Pancreas (tissue), 10 donors: ENCODE results near the gene ILKAP. TPM values are rescaled to one million over a fixed set of nuclear protein-coding genes. Genes with fewer than 3 reads are reported as not detected.

Experiments
- ATAC-seq, 4 donors: fragments of 200-7000 bp; cut with Tn5 transposase; one replicate each; pipeline versions ENCODE4 v1.8.0 to v1.9.1; 2020; ENCODE audit warnings: mild to moderate bottlenecking in 4 of 4, moderate library complexity in 4 of 4
- DNase-seq, 6 donors: peaks; one replicate each; pipeline ENCODE4 v3.0.0-alpha.2; 2020
- FAIRE-seq: peaks from 2 replicates; lab custom pipeline; 2012; peaks lifted over from hg19 to GRCh38; lab: Jason Lieb, UNC
- H3K27ac ChIP-seq, 4 donors: fragments of 200-600 bp; sonication (generic); 1 replicate in 3 of 4; 2 replicates in 1 of 4; pipeline versions ENCODE4 v1.5.0 to v1.8.0; 2020
- H3K27me3 ChIP-seq, 4 donors: fragments of 200-600 bp; one replicate each; pipeline ENCODE4 v1.8.0; 2021
- H3K36me3 ChIP-seq, 3 donors: fragments of 200-600 bp; sonication (generic) in 1 of 3; one replicate each; pipeline versions ENCODE4 v1.5.0 to v1.8.0; 2020 to 2021
- H3K4me1 ChIP-seq, 3 donors: fragments of 200-600 bp; one replicate each; pipeline ENCODE4 v1.8.0; 2021
- H3K4me3 ChIP-seq, 4 donors: fragments of 200-600 bp; sonication (generic) in 2 of 4; one replicate each; pipeline versions ENCODE4 v1.5.0 to v1.8.0; 2020 to 2021
- H3K9me3 ChIP-seq, 4 donors: fragments of 200-600 bp; one replicate each; pipeline ENCODE4 v1.8.0; 2021
- CTCF ChIP-seq, 4 donors: fragments of 200-600 bp; sonication (generic) in 3 of 4; IDR thresholded peaks; one replicate each; pipeline versions ENCODE4 v1.5.0 to v1.8.0; 2021; ENCODE audit warnings: antibody characterized with exemption in 4 of 4
- WGBS, 2 donors: extraction: QIAGEN DNeasy Blood & Tissue Kit; methylation state at CpG; one replicate each; pipeline ENCODE4 v1.1.7; 2013; 5-methylcytosine and 5-hydroxymethylcytosine counted together
- intact Hi-C, 3 donors: fragments of 100-400 bp; cut with DNase I; formaldehyde crosslinking; loops; one replicate each; pipeline versions ENCODE4 v1.11.1 to v1.14.2; 2022
- polyA plus RNA-seq, 2 donors: library from polyadenylated mRNA; stranded (reverse); fragments of 200-250 nt; gene quantifications; one replicate each; pipeline ENCODE4 v1.2.3, GENCODE V29; 2013
- total RNA-seq, 6 donors: library from RNA; stranded (reverse); fragmentation: NEBNext Ultra II Directional in 4 of 6; extraction: Animal tissue kit (Norgen Biotek cat#: 25700) in 4 of 6; gene quantifications; one replicate each; pipeline versions ENCODE4 v1.2.1 to v1.2.4, GENCODE V29; 2021 to 2023
- donor health status: healthy with polysubstance abuse.
- donor health status: DM: no; HTN: no; CAD: no; lungs with moderate emphysema.
- donor health status: DM: no; HTN: no; CAD: no.
- donor health status: control.
- donor health status: control.
- donor health status: Bipolar disorder and iron deficiency.
- donor health status: DM: yes; HTN: yes; CAD: no.
- donor health status: DM: no; HTN: no; CAD: no.
- donor health status: DM: no; HTN: no; CAD: no.
- donor health status: DM: yes; HTN: yes; CAD: no.

The ILKAP gene
- total and polyA plus RNA-seq, 8 donors = 14.0 to 91.6 (median 21.5) TPM

DNA sequence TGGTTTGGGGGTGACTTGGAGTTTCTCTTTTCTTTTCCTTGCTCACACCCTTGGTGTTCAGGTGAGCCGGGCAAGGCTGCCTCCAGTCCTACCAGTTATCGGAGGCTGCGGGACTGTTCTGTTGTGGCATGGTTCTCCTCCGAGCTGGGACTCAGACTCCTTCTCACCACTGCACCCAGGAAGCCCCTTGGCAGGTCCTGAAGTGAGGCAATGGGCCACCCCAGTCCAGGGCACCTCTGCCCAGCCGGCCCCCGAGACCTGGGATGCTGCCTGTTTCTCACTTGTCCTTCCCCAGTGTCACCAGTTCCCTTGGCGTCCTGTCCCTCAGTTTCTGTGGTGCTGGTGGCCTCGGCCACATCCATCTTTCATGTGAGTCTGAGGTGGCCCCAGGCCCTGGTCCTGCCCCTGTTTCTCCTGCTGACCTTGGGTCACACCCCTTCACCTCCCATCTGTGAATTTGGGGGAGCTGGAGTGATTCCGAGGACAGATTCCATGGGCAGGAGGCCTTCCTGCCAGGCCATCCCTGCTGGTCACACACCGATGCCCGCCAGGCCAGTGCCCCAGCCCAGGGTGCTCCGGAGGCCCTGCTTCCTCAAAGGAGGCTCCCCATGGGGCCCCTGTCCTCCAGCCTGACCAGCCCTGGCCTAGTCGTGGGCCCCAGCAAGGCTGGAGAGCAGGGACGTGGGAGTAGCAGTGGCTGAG is 71.6 kb downstream of the ILKAP start:
- no peak for TF ChIP-seq CTCF (IDR thresholded peaks at IDR 0.05)
- intact Hi-C loops = no loop called here
- ATAC-seq (no peak), DNase-seq (peak in 2 of 6 donors; percentile 17 to 28), FAIRE-seq (no peak)
- H3K36me3 ChIP-seq = no peaks in the 10 kb centered on the region
- H3K9me3 ChIP-seq = no peaks in the 10 kb centered on the region
- no peak overlapping the region for H3K4me3 ChIP-seq
- H3K27me3 ChIP-seq = no peaks in the 10 kb centered on the region
- no peak overlapping the region for H3K27ac ChIP-seq
- WGBS, 2 donors = 88 to 89% methylated on average over 14 of the region's 14 CpGs
- no peaks in the 10 kb centered on the region for H3K4me1 ChIP-seq

- Histone ChIP-seq H3K27ac (no peak overlapping the region), H3K27me3 (no peaks in the 10 kb centered on the region), H3K36me3 (no peaks in the 10 kb centered on the region), H3K9me3 (no peaks in the 10 kb centered on the region), H3K4me1 (no peaks in the 10 kb centered on the region), H3K4me3 (no peak overlapping the region)
- WGBS, 2 donors = 86 to 88% methylated on average over 51 to 68 of the region's 68 CpGs
- FAIRE-seq (no peak), DNase-seq (peak in 2 of 6 donors; percentile 27 to 59), ATAC-seq (no peak)
- no peak for TF ChIP-seq CTCF (IDR thresholded peaks at IDR 0.05)
- intact Hi-C loops = no loop called here
Observed at GRCh38 chr2:238130696-238131628, 72.5 kb downstream of the ILKAP start.

GRCh38 chr2:238130111-238130695 is 73.3 kb downstream of the ILKAP start:
- Histone ChIP-seq H3K9me3 (no peaks in the 10 kb centered on the region), H3K27me3 (no peaks in the 10 kb centered on the region), H3K4me1 (no peaks in the 10 kb centered on the region), H3K4me3 (no peak overlapping the region), H3K27ac (no peak overlapping the region), H3K36me3 (no peaks in the 10 kb centered on the region)
- WGBS, 2 donors = 89 to 91% methylated on average over 23 to 28 of the region's 28 CpGs
- intact Hi-C loops = no loop called here
- DNase-seq = peak in 2 of 6 donors; percentile 30 to 70
- no peak for FAIRE-seq
- no peak for ATAC-seq
- TF ChIP-seq CTCF (IDR thresholded peaks at IDR 0.05) = no peak

DNA sequence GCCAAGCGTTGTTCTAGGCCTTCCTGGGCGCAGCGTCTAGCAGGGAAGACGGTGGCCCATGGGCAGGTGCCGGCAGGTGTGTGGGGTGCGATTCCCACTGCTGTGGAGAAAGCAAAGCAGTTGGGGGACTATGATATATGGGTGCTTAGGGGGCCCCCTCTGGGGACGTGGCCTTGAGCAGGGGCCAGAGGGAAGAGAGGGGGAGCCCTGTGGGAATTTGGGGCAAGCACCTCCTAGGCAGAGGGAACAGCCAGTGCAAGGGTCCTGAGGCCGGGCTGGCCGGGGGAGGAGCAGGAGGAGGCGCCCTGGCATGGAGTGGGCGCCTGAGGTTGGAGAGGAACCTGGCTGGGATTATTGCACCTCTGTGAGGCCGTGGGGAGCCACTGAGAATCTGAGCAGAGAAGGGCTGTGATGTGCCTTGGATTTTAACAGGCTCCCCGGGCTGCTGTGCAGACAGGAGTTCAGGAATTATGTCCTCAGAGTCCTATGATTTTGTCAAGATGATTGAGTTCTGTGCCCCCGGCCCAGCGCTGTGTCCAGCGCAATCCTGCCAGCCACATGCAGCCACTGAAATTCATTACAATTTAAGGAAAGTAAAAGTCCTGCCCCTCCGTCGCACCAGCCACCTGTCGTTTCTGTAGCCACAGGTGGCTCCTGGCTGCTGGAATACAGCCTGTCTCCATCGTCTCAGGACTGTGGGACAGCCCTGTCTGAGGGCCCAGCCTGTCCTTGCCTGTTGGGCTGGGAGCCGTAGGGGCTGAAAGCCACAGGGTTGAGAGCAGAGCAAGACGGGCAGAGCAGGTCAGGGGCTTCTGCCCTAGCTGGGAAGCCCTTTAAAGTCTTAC is 74.1 kb downstream of the ILKAP start:
- Histone ChIP-seq H3K27me3 (no peaks in the 10 kb centered on the region), H3K27ac (no peak overlapping the region), H3K36me3 (no peaks in the 10 kb centered on the region), H3K9me3 (no peaks in the 10 kb centered on the region), H3K4me3 (no peak overlapping the region), H3K4me1 (no peaks in the 10 kb centered on the region)
- no peak for ATAC-seq
- intact Hi-C loops = no loop called here
- TF ChIP-seq CTCF (IDR thresholded peaks at IDR 0.05) = no peak
- FAIRE-seq = no peak
- 88 to 90% methylated on average over 22 of the region's 22 CpGs for WGBS, 2 donors
- DNase-seq = peak in 2 of 6 donors; percentile 21 to 38
